GM18868 (cell line): Measurements from ENCODE around the gene HIVEP1.
"Not testable (repeated sequence)": the region's sequence is repeated elsewhere in the genome, so short reads cannot be mapped to it uniquely, and the experiment has no call there.

ENCODE experiments used
- ATAC-seq: cut with Tn5 transposase; IDR thresholded peaks from one replicate; pipeline ENCODE4 v1.9.1; 2021; ENCODE audit warnings: mild to moderate bottlenecking, moderate library complexity; ENCODE audit not compliant: unreplicated experiment

The HIVEP1 gene

DNA sequence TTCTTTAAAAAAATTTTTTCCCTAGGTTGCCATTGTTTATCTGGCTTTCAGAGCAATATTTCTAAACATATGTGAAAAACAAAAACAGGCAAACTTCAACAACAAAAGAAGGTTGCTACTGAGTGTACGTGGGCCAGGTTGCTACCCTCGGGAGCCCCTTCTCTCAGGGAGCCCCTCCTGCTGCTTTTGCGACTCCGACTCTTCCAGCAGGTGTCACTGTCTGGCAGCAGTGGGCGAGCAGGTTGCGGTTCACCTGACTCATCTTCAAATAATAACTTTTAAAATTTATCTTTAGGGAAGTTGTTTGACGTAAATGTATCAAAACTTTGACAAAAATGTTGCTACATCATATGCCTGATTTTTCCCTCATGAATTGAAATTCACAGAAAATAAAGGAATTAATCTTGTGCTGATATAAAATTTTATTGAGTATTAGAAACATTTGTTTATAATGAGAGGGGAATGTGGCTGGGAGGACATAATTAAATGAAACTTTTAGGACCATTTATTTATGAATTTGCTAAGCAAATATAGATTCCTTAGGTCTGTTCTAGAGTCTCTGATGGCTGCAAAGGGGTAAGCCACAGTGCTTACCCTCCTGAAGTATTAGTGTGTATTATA, 138.8 kb downstream of the HIVEP1 start:
- no peak for ATAC-seq

DNA sequence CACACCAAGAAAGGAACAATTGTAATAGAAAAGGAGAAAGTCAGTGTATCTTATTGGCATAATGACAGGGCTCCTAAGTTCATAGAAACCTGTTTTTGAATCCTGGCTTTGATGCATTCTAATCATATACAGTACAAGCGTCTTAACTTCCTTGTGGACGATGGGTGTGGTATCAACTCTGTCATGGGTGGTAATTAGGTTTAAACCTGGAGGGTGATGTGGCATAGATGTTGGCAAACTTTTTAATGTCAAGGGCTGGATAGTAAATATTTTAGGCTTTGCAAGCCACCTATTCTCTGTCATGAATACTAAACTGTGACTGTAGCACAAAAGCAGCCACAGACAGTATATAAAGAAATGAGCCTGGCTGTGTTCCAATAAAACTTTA, 139.3 kb downstream of the HIVEP1 start:
- ATAC-seq = no peak

DNA sequence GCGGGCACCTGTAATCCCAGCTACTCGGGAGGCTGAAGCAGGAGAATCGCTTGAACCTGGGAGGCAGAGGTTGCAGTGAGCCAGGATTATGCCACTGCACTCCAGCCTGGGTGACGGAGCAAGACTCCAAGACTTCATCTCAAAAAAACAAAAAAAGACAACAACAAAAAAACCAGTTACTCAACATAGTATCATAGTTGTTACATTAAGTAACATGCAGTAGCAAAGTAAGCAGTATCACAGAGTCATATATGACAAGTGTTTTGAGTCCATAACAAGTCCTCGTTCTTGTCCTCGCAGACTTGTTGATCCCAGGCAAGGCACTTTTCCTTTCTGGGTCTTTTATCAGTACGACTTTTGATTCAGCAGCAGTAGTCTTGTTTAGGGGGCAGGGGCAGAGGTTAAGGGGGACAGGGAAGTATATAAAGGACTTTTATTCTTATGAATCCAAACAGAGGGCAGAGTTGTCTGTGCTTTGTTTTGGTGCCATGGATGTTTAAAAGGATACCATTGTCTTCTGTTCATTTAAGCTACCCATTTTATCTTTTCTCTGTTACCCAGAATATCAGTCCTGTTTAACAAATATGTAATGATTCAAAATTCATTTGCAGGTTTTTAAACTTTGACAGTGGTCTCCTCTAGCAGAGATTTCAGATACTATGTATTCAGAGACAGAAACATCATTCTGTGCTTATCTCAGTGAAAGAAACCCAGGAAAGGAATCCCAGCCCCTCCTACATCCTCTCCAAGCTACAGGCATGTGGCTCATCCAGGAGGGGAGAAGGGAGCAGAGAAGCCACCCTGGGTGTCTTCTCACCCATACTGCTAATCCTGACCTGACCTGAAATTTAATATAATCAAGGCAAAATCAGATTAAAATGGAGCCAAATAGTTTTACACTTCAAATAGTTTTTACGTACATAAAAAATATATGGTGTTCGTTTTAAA, 140.2 kb downstream of the HIVEP1 start:
- no peak for ATAC-seq

DNA sequence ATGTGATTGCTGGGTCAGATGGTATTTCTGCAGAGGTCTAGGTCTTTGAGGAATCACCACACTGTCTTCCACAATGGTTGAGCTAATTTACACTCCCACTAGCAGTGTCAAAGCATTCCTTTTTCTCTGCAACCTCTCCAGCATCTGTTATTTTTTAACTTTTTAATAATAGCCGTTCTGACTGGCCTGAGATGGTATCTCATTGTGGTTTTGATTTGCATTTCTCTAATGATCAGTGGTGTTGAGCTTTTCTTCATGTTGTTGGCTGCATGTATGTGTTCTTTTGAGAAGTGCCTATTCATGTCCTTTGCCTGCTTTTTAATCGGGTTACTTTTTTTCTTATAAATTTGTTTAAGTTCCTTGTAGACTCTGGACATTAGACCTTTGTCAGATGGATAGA, 143.7 kb downstream of the HIVEP1 start:
- ATAC-seq = not testable (repeated sequence)

DNA sequence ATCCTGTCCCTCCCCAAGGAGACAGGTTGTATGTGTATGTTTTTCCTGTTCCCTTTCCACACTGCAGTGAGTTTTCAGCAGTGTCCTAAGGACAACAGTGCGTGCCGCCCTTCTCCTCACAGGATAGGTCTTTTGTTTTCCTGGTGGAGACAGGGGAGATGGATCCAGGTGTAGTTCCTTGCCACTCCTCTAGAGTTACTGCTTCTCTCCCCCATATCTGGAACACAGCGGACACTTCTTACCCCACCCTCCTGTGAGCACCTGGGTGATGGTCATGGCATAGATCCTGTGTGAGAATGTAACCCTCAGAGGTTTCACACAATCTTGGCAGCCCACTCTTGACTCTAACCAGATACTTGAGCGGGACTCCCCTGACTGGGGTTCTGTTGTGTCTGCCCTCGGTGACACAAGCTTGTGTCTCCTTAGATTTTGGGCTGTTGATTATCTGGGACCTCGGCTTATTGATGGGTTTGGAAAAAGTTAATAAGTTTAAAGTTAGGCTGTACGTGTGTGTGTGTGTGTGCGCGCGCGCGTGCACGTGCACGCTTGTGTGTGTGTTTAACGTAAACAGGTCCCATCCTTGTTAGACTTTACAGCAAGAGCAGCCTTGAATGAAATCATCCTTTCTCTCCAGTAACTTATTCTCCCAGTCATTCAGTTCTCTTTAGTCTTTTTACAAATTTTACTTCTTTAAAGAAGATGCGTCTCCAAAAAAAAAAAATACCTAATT, 146.7 kb downstream of the HIVEP1 start:
- ATAC-seq = no peak

DNA sequence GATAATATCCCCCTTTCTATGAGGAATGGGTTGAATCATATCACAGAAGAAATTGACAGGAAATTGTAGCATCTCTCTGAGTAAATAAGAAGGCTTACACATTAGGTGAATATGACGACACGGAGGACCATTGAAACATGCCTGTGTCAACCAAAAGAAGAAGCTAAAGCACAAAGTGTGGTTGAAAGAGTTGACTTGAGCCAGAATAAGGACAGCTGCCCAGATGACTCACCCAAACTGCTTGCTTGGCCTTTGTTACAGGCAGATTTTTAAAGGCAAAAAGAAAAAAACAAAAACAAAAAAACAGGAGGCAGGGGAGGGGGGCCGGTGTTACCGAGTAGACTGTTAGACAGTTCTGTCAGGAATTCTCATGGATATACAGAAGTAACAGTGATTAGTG, 148.2 kb downstream of the HIVEP1 start:
- ATAC-seq = no peak

DNA sequence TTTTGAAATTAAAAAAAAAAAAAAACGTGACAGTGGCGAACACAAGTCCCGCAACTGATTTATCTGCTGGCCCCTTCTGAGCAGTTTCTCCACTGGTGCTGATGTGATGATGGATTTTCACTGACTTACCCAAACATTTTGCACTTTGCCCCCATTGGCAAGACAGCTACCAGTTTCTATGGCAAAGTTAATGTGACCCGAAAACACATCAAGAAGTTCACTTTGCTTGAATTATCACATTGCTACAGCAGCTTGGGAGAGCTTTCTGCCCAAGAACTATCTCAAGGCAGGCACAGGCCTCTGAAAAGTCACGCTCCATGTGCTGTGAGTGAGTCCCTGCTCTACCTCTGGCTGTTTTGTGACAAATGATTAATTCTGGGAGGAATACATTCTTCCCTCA, 150.1 kb downstream of the HIVEP1 start:
- ATAC-seq = no peak

DNA sequence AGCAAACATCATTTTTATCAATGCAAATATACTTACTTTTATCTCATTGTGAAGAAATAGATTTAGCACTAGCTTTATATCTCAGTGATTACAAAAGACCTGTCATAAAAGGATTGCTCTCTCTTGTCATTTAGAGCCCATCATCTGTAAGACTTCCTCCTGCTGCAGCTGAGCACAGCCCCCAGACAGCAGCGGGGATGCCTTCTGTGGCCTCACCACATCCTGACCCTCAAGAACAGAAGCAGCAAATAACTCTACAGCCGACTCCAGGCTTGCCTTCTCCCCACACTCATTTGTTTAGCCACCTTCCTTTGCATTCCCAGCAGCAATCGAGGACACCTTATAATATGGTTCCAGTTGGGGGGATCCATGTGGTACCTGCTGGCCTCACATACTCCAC, 151.0 kb downstream of the HIVEP1 start:
- ATAC-seq = no peak

DNA sequence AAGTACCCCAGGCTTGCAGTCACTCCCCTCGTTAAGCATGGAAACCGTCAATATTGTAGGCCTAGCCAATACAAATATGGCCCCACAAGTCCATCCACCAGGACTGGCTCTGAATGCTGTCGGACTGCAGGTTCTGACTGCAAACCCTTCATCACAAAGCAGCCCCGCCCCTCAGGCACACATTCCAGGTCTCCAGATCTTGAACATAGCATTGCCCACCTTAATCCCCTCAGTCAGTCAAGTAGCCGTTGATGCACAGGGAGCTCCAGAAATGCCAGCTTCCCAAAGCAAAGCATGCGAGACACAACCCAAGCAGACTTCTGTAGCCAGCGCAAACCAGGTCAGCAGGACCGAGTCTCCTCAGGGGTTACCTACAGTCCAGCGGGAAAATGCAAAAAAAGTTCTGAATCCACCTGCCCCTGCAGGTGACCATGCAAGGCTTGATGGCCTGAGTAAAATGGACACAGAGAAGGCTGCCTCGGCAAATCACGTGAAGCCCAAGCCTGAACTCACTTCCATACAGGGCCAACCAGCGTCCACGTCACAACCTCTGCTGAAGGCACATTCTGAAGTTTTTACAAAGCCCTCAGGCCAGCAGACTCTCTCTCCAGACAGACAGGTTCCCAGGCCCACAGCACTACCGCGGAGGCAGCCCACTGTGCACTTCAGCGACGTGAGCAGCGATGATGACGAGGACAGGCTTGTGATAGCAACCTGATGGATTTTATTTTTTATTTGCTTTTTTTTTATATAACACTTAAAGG, 151.8 kb downstream of the HIVEP1 start:
- ATAC-seq = no peak

DNA sequence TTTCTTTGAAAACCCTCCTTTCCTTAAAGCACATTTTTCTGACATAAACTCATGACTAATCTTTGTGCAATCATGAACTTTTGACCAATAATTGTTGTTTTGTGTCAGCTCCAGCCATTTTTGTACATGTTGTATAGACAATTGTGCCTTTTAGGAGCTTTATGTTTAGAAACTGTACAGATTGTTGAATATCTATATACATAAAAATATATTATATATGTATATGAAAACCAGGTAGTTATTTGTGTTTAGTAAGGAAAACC, 152.3 kb downstream of the HIVEP1 start:
- ATAC-seq = no peak

DNA sequence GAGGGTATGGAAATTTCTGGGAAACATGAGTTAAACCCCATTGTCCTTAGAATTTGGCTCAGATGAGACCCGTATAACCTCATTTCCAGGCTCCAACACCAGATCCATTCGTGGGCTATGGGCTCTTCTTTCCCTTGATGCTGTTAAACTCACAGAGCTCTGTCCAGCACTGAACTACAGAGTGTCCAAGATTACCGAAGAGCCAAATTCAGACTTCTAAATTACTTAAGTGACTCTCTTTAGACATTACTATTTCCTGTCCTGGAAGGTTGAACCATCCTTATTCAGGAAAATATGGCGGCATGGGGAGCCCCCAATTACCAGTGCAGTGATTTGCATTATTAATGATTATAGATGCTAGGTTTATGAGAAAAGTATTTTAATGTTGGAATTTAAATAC, 153.2 kb downstream of the HIVEP1 start:
- no peak for ATAC-seq

DNA sequence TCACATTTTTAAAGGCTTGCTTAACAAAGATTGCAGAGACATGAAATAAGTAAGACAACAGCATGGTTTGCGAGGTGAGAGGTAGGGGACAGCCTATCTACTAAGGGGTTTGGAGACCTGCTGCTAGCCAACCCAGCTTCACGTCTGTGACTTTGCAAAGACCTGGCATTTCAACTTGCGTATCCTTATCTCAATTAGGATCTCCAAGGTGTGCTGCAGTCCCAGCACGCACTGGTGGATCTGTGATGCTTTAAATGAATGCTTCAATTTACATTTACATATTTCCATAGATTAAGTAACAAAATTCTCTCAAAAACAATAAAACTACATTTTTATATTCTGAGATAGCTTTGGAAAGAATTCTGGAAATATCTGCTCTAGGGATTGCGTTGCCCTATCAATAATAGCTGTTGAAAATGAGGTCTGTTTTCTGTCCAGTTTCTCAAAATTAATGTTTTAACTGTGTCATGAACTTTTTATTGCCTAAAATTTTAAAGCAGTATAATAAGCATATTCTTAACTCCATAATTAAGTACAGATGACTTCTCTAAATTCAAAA, 153.7 kb downstream of the HIVEP1 start:
- ATAC-seq = no peak

DNA sequence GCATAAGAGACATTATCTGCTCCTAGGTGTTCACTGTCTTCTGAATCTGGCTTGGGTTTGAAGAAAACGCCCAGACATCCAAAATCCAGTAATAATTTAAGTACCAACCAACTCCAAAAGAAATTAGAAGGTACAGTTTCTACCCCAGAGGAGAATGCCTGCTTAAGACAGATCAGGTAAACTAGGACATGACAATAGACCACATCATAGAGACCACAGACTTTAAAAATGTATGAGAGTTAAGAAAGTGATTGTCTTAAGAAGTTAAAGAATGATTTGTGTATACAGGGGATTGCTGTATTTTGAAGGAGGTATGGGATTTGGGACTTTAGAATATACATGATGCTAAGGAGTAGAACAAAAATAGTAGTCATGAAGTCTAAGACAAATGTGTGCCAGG, 157.3 kb downstream of the HIVEP1 start:
- no peak for ATAC-seq

DNA sequence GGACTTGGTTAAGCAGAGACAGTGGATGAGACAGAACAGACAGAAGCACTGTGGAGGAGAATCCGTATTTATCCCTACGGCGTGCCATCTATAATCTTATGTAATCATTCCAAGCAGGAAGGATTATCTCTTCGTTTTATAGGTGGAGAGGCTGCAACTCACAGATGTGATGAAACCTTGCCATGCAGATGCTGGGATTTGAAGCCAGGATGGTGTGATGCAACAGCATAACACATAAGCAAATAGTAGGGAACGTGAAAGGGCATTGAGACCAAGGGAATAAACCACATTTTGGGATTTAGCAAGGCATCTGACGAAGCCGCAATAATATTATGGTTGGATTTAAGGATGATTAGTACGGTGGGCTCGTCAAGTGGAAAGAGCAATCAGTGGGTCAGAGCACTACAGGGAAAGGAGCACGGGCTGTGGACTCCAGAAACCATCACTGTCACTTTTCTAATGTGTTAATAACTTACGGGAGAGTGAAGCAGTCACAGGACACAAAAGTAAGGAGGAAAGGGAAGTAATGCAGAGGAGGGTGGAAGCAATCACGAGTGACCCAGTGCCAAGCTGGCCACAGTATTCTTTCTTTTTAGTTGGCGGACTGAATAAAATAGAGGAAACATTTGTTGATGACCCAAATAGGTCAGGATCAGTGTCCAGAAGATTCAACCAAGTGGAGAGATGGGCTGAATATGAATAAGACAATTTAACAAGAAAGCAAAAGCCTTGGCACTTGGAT, 158.4 kb downstream of the HIVEP1 start:
- ATAC-seq = no peak

DNA sequence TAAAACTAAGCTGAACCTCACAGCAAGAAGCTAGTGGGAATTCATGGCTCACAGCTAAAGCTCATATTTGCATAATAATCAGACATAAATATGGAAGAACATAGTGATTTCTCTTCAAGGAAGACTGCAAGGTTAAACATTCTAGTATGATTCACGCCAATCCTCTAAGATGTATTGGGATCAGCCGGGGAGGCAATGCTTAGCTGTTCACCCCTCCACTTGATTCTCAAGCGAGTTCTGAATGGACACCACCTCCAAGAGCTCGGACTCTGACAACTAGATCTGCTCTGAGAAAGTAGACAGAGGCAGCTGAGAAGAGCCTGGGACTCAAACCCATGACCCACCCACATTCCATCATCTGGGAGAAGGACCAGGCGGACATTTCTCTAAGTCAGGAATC, 159.6 kb downstream of the HIVEP1 start:
- ATAC-seq = no peak

DNA sequence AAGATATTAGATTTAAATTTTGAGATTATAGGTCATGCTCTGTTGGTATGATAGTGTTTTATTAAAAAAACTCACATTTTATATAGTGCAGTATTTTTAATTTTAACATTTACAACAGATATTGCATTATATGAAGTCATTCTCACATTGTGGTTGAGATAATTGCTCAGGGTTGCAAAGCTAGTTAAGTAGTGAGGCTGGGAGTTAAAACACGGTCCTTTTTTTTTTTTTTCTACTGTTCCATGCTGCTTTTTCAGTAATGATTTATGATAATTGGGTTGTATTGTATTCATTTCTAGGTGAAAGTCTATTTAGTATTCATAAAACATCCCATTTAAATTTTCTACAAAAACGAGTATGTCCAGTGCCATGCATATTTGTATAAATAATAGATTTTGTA, 160.5 kb downstream of the HIVEP1 start:
- no peak for ATAC-seq

DNA sequence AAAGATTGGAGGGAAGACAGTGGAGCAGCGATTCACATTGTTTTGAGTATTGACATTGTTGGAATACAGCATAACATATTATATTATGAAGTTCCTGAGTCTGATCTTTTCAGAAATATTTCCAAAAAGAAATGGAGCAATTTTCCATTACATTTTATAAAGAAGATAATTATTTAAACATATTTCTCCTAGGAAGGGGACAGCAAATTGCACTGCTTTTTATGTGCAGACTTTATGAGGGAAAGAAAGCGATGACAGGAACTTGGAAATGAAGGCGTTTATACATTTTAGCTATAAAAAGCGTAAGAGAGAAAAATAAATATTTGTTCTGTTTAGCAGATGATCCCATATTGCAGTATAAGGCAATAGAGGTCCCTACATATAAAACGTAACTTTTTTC, 161.1 kb downstream of the HIVEP1 start:
- no peak for ATAC-seq

DNA sequence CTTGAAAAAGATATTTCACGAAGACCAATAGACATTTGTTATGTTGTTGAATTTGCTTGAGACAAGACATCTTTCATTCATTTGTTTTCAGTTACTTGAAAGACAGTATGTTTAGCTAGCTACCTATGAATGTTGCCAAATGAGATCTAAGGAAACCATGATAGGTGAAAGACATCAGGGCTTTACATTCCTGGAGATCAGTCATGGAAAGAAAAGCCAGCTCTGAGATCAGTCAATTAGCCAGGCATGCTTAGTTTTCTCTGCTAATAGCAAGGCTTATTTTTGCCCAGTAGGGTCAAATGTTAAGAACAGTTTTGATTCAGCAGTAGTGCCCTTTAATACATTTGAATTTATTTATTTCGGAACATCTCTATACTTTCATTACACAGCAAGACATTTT, 161.5 kb downstream of the HIVEP1 start:
- no peak for ATAC-seq

DNA sequence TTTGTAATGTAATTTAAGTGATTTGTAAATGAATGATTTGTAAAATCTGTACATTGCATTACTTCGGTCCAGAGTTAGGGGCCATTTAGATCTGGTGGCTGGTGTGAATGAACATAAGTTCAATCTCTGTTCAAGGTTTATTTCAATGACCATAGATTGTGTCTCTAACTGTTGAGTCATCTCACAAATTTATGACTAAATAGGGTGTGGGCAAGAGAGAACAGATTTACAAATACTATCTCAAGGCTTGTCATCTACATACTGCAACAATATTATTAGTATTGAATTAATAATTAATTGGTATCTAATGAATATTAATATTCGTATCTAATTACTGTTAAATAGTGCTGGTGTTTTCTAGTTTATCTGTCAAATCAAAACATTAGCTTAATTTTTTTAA, 162.8 kb downstream of the HIVEP1 start:
- no peak for ATAC-seq

DNA sequence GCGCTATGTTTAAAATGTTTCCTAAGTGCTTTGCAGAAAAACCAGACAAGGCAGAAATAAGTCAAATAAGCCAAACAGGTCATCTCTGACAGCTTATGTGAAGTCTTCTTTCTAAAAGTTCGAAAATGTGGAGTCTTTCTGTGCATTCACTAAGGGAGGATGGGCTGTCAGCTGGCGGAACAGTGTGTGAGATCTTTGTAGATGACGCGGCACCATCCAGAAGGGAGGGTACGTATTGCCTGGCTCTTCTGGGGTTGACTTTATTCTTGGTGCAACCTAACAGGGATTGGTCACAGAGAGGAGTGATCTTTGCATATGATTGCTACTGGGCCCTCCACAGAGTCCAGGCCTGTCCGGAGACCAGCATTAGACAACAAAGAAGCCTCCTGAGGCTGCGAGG, 163.5 kb downstream of the HIVEP1 start:
- ATAC-seq = no peak
